Anterior cingulate cortex (tissue), 58 donors: ENCODE results near the gene GRM6.
A peak's percentile ranks its signal among the peaks of the same experiment; 100 is the strongest.

Experiments used
- DNase-seq, 58 donors: peaks; one replicate each; lab custom pipeline; 2025; lab: John Stamatoyannopoulos, UW

The GRM6 gene

GRCh38 chr5:178994580-178995340 is at the start of gene GRM6:
GRM6 (minus strand) TSS chr5:178995320; CDS start chr5:178994944, 376 bp downstream.
- DNase-seq, result peak in 1 of 58 donors; percentile 6

GRCh38 chr5:179044765-179045164 is 49.6 kb upstream of the GRM6 start:
- no peak for DNase-seq

GRCh38 chr5:179033004-179033580 is 38.0 kb upstream of the GRM6 start:
- no peak for DNase-seq

DNA sequence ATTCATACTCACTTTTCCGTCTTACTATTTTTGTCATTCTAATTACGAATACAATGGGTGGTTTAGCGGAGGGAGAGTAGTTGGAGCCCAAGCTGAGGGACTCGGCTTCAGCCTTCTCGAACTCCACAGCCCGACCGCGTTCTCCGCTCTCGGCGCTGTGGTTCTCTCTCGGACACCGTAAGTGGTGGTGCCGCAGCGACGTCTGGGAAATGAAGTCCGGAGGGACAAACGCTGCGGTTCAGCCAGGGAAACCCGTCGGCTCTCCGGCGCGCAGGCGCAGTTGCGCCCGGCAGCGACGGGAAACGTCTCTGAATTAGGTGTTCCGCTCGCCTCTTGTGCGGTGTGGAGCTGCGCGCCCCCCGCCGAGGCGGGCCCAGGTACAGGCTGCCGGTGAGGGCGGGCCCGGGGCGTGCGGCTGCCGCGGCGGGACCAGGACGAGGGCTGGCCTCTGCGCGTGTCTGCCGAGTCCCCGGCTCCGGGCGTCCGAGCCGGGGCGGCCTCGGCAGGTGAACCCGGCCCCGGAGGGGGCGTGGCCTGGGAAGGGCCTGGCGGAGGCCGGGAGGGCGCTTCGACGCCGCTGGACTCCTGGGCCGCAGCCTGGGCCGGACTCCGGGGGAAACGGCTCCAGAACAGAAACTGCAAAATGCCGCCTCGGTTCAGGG is 28.5 kb upstream of the GRM6 start, which contains the start of gene ZNF879:
ZNF879 (plus strand) TSS at position 277 of the 662 bp plus-strand sequence. CDS start 1,201 bp downstream, outside the sequence.
- DNase-seq, result peak; percentile 66 to 96 (median 90)

- no peak for DNase-seq
These were observed 13.5 kb upstream of the GRM6 start for GRCh38 chr5:179008667-179009066.

DNA sequence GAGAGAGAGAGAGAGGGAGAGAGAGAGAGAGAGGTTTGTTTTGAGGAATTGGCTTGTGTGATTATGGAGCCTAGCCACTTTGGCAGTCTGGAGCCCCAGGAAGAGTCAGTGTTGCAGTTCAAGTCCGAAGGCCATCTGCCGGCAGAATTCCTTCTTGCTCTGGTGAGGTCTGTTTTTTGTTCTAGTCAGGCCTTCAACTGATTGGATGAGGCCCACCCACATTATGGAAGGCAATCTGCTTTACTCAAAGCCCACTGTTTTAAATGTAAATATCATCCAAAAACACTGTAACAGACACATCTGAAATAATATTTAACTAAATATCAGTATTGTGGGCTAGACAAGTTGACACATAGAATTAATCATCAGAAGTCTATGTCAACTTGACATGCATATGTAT is 11.4 kb upstream of the GRM6 start:
- no peak for DNase-seq

DNA sequence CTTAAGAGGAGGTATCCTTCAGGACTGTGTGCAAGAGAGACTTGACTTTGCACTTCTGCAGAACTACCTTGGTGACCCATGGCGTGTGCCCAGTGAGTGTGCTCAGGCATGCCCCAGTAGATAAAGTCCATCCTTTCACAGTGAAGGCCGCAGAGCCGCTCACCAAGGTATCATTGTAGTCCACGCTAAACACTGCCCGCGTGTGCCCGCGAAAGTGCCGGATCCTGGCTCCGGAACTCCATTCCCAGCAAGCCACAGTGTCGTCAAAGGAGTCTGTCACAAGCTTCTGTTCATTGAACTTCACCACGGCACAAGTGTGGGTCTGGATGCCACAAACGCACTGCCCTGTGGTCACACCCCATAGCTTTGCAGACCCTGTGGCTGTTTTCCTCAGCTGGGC is 3.3 kb upstream of the GRM6 start:
- no peak for DNase-seq

GRCh38 chr5:178997191-178997590 is 2.1 kb upstream of the GRM6 start:
- no peak for DNase-seq

GRCh38 chr5:178996156-178996555 is 1.0 kb upstream of the GRM6 start:
- DNase-seq, result no peak

- DNase-seq, result no peak
These were observed 196 bp upstream of the GRM6 start for GRCh38 chr5:178995341-178995690.

- no peak for DNase-seq
These were observed 1.1 kb downstream of the GRM6 start for GRCh38 chr5:178993955-178994579.

- DNase-seq, result no peak
These were observed 1.8 kb downstream of the GRM6 start for GRCh38 chr5:178993236-178993765.

DNA sequence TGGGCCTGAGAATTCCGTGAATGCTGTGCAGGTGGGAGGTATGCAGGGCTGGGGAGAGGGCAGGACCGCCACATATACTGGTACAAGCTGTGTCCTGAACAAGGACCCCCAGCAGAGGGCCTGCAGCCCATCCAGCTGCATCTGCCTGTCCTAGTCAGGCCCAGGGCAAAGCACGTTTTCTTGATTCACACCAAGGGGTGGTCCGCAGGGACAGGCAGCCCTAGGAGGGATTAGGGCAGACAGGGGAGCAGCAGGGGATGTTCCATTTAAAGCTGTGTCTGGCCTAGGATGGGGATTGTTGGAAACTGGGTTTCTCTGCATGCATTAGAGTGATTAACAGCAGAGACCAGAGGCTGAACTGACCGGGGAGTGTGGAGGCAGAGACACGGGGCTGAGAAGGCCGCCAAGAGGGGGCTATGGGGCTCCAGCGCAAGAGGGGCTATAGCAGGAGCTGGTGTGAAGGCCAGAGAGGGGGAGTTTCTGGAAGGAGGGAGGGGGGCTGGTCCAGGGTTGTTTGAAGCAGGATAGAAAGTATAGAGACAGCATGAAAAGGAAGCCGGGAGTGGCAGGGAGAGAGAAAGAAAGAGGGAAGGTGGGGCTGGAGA is 2.7 kb downstream of the GRM6 start:
- DNase-seq, result no peak

- no peak for DNase-seq
These were observed 3.7 kb downstream of the GRM6 start for GRCh38 chr5:178991190-178992145.

DNA sequence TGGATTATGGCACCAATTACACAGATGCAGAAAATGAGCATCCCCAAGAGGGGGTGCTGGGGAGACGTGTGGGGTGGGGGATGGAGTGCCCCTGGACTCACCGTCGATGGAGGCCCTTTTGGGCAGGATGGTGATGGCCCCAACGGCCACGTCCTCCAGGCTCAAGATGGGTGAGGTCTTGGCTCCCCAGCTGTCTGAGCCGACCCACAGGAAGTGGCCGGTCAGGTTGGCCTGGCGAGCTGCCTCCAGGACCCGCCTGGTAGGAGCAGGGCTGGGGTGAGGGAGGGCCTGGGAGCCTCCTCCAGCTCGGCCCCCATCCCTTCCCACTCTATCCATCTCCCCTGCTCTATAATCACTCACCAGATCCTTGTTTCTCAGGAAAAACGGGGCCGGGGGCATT is 4.6 kb downstream of the GRM6 start:
- DNase-seq, result no peak

- DNase-seq, result no peak
These were observed 5.8 kb downstream of the GRM6 start for GRCh38 chr5:178989311-178989710.

DNA sequence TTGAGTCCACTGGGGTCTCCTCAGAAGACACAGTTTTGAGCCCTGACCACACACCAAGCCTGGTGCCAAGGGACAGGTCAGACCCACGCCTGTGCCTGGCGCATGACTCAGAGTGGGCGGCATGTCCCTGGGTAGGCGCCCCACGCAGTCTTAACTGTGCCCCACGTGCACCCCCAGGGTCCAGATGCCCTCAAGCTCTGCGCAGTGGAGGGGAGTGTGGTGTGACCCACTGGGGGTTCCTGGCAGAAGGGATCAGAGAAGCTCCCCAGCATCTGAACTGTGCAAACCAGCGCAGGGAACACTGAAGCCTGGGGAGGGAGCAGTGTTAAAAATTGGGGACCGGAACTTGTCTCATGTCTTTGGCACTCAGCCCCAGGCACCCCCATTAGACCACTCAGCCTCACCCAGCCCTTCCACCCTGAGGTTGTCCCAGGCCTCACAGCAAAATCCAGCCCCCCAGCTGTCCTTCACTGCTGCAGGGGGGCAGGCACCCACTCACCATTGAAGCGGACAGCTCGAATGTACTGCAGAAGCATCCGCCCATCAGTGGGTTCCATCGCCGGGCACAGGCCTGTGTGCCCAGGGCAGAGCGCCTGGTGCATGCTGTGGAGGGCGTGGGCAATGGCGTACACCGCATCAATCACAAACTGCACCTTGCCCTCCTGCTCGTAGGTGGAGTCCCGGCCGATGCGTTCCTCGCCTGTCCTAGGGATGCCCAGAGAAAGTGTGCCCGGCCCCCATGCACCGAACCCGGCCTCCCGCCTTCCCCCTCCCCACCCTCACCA is 6.5 kb downstream of the GRM6 start:
- no peak for DNase-seq

- DNase-seq, result no peak
These were observed 8.7 kb downstream of the GRM6 start for GRCh38 chr5:178986326-178986960.
